NT2/D1 (cell line): ENCODE data around the gene FRMD4A.

ENCODE experiments used
- SUZ12 ChIP-seq: IDR thresholded peaks from 2 replicates; pipeline ENCODE4 v1.6.1; 2011; ENCODE audit not compliant: insufficient read length, insufficient read depth; ENCODE audit errors: extremely low read depth
- YY1 ChIP-seq: IDR thresholded peaks from 2 replicates; pipeline ENCODE4 v1.6.1; 2011; ENCODE audit not compliant: insufficient read length, insufficient read depth
- ZNF274 ChIP-seq: IDR thresholded peaks from 2 replicates; pipeline ENCODE4 v1.6.1; 2011; ENCODE audit warnings: mild to moderate bottlenecking, low read depth, low read length

DNA sequence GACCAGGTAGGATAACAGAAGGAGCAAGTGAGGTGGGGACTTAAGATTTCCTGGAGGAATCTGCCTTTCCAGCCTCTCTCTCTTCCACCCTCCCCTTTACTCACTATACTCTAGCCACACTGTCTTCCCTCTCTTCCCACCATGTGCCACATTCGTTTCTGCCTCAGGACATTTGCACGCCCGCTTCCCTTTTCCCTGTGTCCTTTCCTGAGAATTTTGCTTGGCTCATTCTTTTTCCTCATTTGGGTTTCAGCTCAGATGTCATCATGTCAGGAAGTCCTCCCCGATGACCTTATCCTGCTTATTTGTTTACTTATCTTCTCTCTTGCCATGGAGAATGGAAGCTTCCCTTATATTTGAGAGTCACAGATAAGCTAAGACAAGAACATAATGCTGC, 380.2 kb downstream of the FRMD4A start:
- TF ChIP-seq ZNF274 (no peak), YY1 (no peak), SUZ12 (no peak)
